Mucosa of rectum (tissue), 2 donors: ENCODE results near the gene EML1.
A peak's percentile ranks its signal among the peaks of the same experiment; 100 is the strongest.

Experiments used
- H3K27ac ChIP-seq, 2 donors: one replicate each; pipeline ENCODE4 v1.7.0; 2013; ENCODE audit warnings: inconsistent platforms in 2 of 2, low read depth in 2 of 2, low read length in 2 of 2
- H3K27me3 ChIP-seq, 2 donors: one replicate each; pipeline ENCODE4 v1.7.0; 2013; ENCODE audit warnings: low read length in 2 of 2; ENCODE audit not compliant: control insufficient read depth in 2 of 2, insufficient read depth in 2 of 2
- H3K36me3 ChIP-seq, 2 donors: one replicate each; pipeline ENCODE4 v1.7.0; 2013; ENCODE audit warnings: low read length in 2 of 2; ENCODE audit not compliant: control insufficient read depth in 2 of 2, insufficient read depth in 2 of 2
- H3K4me1 ChIP-seq, 2 donors: one replicate each; pipeline ENCODE4 v1.7.0; 2013; ENCODE audit warnings: low read length in 2 of 2, mild to moderate bottlenecking in 1 of 2; ENCODE audit not compliant: control insufficient read depth in 2 of 2, insufficient read depth in 2 of 2
- H3K4me3 ChIP-seq, 2 donors: one replicate each; pipeline ENCODE4 v1.7.0; 2013; ENCODE audit warnings: low read length in 2 of 2
- H3K9ac ChIP-seq, 2 donors: one replicate each; pipeline ENCODE4 v1.7.0; 2013; ENCODE audit warnings: low read length in 2 of 2, low read depth in 1 of 2, mild to moderate bottlenecking in 1 of 2
- H3K9me3 ChIP-seq, 2 donors: one replicate each; pipeline ENCODE4 v1.7.0; 2013; ENCODE audit warnings: low read length in 2 of 2; ENCODE audit not compliant: control insufficient read depth in 2 of 2
- donor health status: healthy.
- donor health status: Normal muscosa, but diverticular disease.

Gene EML1

GRCh38 chr14:99749763-99750715, 43.2 kb upstream of the EML1 start:
- Histone ChIP-seq H3K27me3 (peaks cover 8 to 12% of the 10 kb centered on the region in 2 donors), H3K27ac (no peak overlapping the region), H3K4me3 (no peak overlapping the region), H3K4me1 (peaks cover 9 to 11% of the 10 kb centered on the region in 2 donors), H3K9ac (no peak overlapping the region), H3K36me3 (no peaks in the 10 kb centered on the region), H3K9me3 (no peaks in the 10 kb centered on the region)

DNA sequence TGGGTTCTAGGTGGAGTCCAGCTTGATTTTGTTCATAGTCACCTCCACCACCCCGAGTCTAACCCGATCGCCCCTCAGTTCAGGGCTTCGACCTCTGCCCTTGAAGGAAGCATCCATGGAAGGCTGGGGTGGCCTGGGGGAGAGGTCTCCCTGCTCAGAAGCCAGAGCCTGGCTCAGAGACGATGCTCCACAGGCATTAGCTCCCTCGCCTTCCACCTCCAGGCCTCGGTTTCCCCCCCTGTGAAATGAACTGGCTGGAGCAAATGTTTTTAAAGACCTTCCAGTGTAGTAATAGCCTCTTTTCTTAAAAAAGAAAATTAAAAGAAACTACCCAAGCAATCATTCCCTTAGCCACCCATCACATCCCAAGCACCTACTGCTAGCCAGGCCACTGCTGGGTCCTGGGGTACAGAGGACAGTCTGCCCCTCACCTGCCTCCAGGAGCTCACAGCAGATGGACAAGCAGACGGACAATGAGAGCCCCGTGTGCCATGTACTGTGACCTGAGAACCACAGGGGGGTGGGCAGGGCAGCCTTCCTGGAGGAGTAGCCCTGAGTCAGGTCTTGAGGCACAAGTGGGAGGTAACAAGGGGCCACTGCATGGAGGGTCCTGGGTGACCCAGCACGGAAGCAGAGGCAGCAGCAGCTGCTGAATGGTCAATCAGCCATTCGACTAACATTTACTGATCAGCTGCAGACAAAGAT, 42.3 kb upstream of the EML1 start:
- no peak overlapping the region for H3K9ac ChIP-seq
- H3K36me3 ChIP-seq: no peaks in the 10 kb centered on the region
- H3K4me1 ChIP-seq: peaks cover 9 to 16% of the 10 kb centered on the region in 2 donors
- H3K4me3 ChIP-seq: no peak overlapping the region
- H3K27me3 ChIP-seq: peaks cover 5 to 12% of the 10 kb centered on the region in 2 donors
- H3K27ac ChIP-seq: no peak overlapping the region
- H3K9me3 ChIP-seq: no peaks in the 10 kb centered on the region

- Histone ChIP-seq H3K9ac (no peak overlapping the region), H3K4me1 (peaks cover 11% of the 10 kb centered on the region in 2 donors), H3K4me3 (no peak overlapping the region), H3K27ac (peak overlapping the region; percentile 55 to 64), H3K36me3 (no peaks in the 10 kb centered on the region), H3K27me3 (peaks cover 2 to 12% of the 10 kb centered on the region in 2 donors), H3K9me3 (no peaks in the 10 kb centered on the region)
Measured at GRCh38 chr14:99751539-99752485, 41.4 kb upstream of the EML1 start.

- Histone ChIP-seq H3K27me3 (peaks cover 2 to 12% of the 10 kb centered on the region in 2 donors), H3K9ac (no peak overlapping the region), H3K4me1 (peaks cover 11% of the 10 kb centered on the region in 2 donors), H3K9me3 (no peaks in the 10 kb centered on the region), H3K27ac (peak overlapping the region; percentile 55 to 64), H3K4me3 (no peak overlapping the region), H3K36me3 (no peaks in the 10 kb centered on the region)
Measured at GRCh38 chr14:99752486-99753121, 40.6 kb upstream of the EML1 start.

- Histone ChIP-seq H3K27ac (peak overlapping the region; percentile 12 to 21), H3K4me3 (no peak overlapping the region), H3K9ac (no peak overlapping the region), H3K9me3 (no peaks in the 10 kb centered on the region), H3K27me3 (peaks cover 2 to 12% of the 10 kb centered on the region in 2 donors), H3K4me1 (peaks cover 11 to 16% of the 10 kb centered on the region in 2 donors), H3K36me3 (no peaks in the 10 kb centered on the region)
Measured at GRCh38 chr14:99753225-99754140, 39.7 kb upstream of the EML1 start.

- peaks cover 11 to 16% of the 10 kb centered on the region in 2 donors for H3K4me1 ChIP-seq
- no peaks in the 10 kb centered on the region for H3K9me3 ChIP-seq
- peaks cover 2 to 12% of the 10 kb centered on the region in 2 donors for H3K27me3 ChIP-seq
- H3K36me3 ChIP-seq: no peaks in the 10 kb centered on the region
- no peak overlapping the region for H3K9ac ChIP-seq
- no peak overlapping the region for H3K4me3 ChIP-seq
- H3K27ac ChIP-seq: peak overlapping the region; percentile 11 to 29
Measured at GRCh38 chr14:99754141-99755067, 38.8 kb upstream of the EML1 start.

DNA sequence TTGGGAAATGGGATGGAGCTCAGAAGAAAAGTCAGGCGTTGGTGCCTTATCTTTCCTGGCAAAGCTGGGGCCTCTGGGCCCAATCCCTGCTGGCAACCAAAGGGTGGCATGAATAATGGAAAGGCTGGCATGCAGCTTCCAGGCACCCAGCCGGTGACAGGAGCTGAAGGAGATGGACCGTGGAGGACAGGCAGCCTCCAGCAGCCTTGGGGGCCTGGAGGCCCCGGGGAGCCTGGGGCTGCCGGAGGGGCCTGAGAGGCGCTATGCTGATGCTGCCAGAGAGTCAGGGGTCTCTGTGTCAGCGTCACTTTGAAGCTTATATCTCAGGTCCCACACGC, 38.2 kb upstream of the EML1 start:
- H3K36me3 ChIP-seq: no peaks in the 10 kb centered on the region
- peak overlapping the region in 1 of 2 donors; percentile 11 for H3K27ac ChIP-seq
- peaks cover 2 to 12% of the 10 kb centered on the region in 2 donors for H3K27me3 ChIP-seq
- no peaks in the 10 kb centered on the region for H3K9me3 ChIP-seq
- H3K4me3 ChIP-seq: no peak overlapping the region
- H3K4me1 ChIP-seq: peaks cover 11 to 16% of the 10 kb centered on the region in 2 donors
- H3K9ac ChIP-seq: no peak overlapping the region
